NCI-H187 treated with DMSO at 0.1 percent for 48 hours (cell line): ENCODE measurements around the gene DUSP5.

Experiments
- DNase-seq: peaks from one replicate; lab custom pipeline; 2025; lab: John Stamatoyannopoulos, UW

DUSP5 gene

DNA sequence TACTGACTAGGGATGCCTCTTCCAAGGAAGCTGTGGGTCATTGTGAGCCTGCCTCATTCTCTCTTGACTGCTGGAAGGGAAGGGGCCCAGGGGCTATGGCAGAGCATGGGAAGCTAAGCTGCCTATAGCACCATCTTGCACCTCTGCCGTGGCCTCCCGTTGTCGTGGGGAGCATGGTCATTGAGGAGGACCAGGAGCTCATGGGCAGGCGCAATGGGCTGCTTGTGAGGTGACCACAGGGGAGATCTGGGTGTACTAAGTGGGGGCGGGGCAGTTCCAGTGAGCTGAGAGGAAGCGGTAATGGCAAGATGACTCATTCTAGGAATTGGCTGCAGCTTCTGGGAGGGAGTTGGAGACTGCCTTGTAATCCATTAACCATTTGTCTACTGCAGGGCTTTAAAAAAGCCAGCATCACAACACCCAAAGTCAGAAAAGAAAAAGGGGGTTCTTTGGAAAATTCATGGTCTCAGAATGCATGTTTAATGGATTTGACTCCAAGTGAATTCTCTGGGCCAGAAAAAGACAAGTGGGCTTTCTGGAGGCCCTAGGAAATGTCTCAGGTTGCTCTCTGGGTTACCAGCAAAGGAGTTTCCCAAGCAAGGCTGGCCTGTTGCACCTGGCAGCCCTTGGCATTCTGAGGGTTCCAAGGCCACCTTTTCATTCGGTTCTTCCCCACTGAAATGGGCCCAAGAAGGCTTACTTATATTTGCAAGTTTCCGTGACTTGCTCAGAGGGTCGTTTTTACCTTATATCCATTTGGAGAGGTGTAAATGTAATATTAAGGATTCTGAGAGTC is 3.6 kb downstream of the DUSP5 start:
- DNase-seq, result no peak

DNA sequence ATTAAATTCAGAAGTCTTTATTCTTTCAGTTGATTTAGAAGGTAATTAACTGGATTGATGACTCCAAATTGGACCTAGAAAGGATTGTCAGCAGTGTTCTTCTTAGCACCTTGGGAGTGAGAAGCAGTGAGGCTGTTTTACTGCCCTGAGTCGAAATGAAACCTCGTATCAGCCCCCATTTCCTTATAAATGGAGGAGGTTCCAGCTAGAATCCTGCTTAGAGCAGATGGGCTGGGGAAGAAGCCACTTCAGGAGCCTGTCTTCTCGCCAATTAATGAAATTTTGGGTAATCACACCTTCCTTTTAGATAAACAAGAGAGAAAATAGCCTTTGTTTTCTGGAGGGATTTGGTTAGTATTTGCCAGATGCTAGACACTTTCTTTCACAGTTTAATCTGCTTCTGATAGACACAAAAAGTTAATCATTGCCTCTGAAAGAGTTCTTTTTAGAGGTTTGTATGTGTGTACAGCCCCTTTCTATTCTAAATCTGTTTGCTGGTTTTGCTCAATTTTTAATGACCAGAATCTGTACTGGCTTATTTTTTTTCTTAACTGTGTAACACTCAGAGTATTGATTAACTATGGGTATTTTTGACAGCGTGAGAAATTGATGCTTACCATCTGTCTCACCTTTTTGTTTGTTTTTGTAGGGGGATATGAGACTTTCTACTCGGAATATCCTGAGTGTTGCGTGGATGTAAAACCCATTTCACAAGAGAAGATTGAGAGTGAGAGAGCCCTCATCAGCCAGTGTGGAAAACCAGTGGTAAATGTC is 4.6 kb downstream of the DUSP5 start:
- DNase-seq, result no peak

DNA sequence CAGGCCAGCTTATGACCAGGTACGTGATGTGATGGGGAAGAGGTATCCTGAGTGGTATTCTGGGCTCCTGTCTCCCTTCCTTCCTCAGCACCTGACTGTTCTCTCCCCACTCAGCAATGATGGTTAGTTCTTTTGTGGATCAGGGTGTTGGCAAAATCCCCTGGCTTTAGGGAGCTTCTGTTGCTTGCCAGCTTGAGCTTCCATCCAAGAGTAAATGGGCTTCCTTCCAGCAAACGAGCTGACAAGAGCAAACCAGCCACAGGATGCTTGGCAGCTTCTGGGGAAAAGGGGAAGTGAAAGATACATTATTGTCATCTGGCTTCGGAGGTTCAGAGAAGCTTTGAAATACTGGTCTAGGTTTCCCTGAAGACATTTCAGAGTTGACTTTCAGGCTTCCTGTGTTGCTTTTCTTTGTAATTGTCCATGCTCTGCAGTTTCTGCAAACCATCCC is 5.2 kb downstream of the DUSP5 start:
- DNase-seq, result no peak

DNA sequence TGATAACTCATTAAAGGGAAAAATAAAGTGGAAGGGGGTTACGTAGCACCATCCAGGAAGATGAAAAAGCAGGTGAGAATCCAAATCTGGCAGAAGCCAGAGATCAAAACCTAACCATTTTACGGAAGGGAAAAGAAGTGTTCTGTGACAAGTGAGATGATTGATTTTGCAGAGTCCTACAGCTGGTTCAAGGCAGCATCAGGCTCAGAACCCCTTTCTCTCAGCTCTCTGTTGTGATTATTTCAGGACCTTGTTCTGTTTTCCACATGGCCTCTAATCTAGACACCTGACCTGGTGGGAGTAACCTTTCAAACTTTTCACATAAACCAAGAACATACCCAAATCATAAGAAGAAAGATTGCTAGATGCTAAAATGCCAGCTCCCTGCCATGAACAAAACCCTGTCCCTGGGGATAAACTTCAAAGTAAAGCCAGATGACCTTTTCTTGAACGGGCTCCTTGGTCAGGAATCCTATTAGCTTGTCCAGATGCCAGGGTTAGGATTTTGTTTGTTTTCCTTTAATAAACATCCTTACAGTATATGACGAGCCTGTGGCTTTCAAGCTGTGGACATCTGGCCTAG is 5.9 kb downstream of the DUSP5 start:
- DNase-seq, result no peak

DNA sequence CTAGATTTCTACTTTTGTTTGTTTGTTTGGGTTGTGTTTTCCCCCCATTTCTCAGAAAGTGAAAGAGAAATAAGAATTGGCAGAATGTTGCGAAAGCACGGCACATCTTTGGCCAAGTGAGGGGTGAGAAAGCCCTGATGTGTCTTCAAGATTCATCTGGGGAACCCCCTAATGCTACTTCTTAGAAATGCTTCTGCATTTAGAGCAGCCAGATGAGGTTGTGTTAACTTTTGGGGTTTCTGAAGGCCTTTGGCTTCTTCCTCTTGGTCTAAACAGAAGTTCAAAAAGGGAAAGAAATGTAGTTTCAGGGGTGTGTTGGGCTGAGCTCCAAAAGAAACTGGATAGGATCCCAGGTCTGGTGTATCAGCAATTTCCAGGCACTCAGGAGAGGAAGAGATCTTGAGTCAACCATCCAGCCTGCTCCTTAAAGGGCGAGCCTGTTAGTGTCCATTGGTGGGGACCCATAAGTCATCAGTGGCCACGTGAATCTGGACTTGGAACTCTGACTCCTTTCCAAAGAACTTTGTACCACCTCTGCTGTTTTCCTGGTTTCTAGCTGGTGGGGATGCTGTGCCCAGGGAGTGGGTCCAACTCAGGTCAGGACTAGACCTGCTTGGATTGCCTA is 6.5 kb downstream of the DUSP5 start:
- no peak for DNase-seq

DNA sequence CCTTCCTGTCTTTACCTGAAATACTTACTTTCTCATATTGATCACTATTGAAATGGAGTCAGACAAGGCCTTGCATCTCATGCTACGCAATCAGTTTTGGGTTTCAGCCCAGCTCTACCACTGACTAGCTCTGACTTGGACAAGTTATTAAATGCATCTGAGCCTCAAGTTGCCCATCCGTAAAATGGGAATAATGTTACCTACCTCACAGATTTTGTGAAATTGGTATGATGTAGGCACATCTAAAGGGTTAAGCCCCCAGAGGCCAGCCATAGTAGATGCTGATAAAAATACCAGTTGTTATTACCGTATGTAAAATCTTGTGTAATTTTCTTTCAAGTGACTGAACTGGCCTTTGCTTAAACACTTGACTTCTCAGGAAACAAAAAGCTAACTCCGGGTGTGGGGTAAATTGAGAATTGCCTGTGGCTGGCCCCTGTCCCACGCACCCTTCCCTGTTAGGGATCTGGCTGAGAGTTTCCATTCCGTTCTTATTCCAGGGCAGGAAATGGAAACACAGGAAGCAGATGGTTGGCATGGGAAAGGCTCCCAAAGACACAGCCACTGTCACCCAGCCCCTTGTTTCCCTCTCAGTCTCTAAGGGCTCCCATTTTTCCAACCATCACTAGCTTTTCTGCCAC is 7.5 kb downstream of the DUSP5 start:
- DNase-seq, result no peak

DNA sequence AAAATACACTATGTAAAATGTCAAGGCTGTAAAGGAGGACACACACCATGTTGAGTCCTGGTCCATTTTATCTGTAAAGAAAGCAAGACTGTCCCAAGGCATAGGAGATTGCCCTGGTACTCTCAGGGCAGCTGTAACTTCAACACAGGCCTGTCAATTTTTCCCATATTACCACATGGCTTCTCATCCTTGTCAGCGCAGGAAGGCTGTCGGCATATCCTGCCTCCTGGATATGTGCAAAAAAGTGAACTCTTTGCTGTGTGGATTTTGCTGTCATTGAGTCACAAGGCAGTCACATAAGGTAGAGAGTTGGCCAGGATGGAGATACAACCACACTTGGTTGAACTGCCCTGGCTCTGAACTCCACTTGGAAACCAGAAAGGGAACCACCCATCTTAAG is 8.7 kb downstream of the DUSP5 start:
- DNase-seq, result no peak

DNA sequence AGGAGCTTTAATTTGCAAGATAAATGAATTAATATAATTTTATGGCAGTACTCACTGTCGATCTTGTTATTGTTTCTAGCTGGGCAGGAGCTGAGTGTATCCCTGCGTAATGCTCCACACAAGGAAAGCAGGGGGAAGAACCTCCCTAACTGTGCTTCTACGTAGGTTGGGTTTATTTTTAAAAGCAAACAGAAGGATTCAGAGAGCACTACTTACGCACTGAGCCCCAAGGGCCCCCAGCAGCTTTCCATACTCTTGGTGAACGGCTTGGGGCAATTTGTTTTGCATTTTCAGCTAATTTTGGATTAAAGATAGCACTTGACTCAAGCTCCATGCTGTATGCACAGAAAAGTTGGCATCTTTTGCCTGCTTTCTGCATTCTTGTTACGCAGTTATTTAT is 9.6 kb downstream of the DUSP5 start:
- DNase-seq, result no peak

DNA sequence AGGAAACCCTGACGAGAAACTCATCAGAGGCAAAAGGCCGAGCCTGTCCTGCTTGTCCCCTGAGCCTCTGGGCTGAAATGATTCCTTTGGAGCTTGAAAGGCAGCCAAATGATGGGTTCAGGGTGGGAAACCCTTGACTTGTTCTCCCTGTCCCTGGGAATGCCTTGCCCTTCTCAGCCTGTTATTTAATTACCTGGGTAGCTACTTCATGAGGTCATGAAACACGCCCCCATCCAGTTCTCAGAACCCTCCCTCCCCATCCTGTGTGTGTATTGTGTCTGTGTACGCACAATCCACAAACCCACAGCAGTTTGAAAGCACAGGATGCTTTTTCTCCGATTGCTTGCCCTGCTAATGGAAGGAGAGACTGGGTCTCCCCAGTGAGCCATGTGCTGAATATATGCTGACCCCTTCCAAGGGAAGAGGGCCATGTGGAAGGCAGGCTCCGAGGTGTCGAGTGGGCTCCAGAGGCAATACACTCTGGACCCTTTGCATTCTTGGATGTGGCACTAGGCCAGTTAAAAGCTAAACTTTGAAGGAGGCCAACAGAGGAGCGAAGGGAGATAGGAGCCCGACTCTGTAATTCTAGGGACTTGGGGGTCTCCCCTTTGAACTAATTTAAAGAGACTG is 10.6 kb downstream of the DUSP5 start:
- no peak for DNase-seq

DNA sequence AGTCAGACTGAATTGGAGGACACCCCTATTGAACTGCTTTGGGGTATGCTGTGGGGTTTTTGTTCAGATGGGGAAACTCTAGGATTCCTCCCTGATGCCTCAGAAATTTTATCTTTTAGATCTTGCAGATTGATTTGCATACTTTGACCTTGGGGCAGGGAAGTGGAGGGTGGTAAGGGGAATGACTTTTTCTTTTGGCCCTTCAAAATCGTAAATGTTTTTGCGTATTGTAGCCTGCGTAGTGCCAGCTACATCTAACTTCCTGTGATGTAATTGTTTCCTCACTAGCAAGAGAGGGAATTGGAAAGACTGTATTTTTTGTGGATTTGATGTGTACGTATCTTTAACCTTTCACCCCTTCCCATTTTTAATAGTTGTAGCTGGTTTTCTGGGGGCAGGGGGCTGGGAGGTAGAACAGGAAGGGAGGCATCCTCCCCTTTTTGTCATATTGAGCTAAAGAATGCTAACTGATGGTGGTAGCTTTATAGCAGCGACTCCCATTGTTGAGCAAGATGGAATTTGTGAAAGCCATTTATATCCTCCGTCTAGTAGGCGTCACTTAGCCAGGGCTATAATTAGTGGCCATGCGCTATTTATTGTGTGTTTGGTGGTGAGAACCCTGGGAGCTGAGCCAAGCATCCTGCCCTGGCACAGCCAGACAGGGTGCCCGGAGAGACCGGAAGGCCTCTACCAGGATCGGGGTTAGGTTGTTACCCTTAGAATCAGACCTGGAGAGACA is 11.3 kb downstream of the DUSP5 start:
- no peak for DNase-seq

DNA sequence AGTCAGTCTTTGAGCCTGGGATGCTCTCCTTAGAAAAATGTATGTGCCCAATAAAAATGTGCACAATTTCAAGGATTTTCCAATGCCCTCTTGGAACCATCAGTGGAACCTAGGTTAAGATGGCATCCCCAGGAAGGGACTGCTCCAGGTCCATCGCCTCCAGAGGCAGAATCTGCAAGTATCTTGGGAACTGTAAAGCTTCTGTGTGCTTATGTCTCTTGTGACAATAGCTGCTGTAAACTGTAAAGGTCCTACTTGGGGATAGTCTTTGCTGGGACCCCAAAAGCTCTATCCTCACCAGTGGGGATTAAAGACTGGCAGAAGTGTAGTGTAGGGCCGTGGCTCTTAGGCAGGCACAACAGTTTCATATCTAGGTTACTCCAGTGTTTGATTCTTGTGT is 11.9 kb downstream of the DUSP5 start:
- no peak for DNase-seq

DNA sequence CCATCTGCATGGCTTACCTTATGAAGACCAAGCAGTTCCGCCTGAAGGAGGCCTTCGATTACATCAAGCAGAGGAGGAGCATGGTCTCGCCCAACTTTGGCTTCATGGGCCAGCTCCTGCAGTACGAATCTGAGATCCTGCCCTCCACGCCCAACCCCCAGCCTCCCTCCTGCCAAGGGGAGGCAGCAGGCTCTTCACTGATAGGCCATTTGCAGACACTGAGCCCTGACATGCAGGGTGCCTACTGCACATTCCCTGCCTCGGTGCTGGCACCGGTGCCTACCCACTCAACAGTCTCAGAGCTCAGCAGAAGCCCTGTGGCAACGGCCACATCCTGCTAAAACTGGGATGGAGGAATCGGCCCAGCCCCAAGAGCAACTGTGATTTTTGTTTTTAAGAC is 12.4 kb downstream of the DUSP5 start:
- no peak for DNase-seq

DNA sequence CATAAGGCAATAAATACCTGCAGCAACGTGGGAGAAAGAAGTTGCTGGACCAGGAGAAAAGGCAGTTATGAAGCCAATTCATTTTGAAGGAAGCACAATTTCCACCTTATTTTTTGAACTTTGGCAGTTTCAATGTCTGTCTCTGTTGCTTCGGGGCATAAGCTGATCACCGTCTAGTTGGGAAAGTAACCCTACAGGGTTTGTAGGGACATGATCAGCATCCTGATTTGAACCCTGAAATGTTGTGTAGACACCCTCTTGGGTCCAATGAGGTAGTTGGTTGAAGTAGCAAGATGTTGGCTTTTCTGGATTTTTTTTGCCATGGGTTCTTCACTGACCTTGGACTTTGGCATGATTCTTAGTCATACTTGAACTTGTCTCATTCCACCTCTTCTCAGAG is 13.0 kb downstream of the DUSP5 start:
- DNase-seq, result no peak

DNA sequence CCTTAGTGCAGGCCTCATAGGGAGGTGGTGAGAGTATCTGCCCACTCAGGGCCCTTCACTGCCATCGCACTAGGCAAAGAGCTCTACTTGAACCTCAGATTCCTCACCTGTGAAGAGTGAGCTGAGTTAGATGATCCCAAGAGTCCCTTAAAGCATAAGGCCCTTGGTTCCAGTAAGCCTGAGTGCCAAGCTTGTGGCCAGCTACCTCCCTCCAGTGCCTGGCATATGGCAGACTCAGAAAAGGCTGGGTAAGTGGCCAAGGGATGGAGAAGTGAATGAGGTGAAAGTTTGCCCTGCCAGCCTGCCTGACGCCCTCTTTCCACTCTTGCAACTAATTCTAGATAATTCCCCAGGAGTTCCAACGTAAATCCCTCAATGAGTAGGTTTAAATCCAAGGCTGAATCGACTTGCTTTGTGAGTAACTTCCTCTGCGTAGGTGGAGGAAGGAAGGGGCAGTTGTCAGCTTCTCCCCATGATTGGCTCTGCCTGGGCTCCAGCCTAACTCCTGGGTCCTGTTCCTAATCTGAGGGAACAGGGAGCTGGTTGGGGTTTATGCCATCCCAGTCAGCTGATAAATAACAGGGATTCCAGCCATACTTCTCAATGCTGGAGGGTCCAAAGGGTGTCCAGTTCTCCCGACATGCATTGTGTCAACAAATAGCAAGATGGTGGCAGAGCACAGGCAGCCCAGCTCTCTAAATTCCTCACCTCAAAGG is 14.2 kb downstream of the DUSP5 start:
- DNase-seq, result no peak

DNA sequence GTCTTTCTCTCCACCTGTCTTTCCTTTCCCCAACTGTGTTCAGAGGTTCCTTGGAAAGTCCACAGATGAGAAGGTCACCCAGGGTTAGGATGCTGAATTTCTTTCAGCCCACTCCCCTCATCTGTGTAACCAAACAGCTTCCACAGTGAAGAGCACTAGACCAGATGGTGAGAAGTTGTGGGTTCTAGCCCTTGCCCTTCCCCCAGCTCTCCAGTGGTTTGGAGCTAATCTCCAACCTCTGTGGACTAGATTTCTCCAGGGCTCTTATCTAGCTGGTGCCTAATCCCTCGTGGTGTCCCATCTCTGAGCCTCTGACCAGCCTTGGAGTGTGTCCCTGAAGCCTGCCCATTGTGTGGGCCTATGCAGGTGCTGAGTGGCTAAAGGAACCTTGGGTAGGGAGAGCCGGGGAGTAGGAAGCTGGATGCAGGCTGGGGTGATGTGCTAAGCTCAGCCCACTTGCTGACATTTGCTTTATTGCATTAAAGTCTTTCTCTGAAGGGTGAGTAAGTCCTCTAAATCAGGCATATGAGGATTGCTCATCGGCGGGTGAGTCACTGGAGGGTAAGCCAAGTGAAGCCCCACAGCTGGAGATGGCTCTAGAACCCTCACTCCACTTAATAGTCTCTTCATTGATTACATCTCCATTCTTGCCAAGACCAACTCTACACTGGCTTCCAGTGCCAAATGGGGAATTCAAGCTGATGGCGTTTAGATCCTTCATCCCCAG is 14.9 kb downstream of the DUSP5 start:
- DNase-seq, result no peak

DNA sequence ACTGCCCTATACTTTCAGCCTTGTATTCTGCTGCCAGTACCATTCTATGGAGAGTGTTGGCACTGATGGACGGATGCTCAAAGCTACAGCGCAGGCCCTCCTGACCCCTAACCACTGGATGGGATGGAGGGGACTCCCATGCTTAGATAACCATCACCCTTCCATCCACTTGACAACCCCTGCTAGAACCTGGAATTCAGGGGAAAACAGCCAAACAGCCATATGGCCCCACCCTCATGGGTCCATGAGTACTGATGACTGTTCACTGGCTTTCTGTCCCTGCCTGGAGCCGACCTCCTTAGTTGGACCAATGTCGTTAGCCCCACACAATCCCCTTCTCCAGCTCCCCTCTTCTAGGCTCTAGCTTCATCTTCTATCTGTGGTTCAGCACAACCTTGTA is 16.2 kb downstream of the DUSP5 start:
- DNase-seq, result no peak

DNA sequence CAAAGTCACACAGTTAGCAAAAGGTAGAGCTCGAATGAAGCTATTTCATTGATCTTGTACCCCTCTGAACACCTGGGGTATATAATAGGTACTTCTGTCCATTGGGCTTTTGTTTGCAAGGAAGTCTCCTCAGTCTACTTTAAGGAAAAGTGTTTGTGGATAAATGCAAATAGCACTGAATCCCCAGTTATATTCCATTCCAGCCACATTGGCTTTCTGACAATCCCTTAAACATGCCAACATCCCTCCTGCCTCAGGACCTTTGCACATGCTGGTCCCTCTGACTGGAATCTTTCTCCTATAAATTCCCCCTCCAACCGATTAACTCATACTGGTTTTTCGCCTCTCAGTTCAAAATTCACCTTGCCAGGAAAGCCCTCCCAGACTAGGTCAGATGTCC is 17.1 kb downstream of the DUSP5 start:
- no peak for DNase-seq

DNA sequence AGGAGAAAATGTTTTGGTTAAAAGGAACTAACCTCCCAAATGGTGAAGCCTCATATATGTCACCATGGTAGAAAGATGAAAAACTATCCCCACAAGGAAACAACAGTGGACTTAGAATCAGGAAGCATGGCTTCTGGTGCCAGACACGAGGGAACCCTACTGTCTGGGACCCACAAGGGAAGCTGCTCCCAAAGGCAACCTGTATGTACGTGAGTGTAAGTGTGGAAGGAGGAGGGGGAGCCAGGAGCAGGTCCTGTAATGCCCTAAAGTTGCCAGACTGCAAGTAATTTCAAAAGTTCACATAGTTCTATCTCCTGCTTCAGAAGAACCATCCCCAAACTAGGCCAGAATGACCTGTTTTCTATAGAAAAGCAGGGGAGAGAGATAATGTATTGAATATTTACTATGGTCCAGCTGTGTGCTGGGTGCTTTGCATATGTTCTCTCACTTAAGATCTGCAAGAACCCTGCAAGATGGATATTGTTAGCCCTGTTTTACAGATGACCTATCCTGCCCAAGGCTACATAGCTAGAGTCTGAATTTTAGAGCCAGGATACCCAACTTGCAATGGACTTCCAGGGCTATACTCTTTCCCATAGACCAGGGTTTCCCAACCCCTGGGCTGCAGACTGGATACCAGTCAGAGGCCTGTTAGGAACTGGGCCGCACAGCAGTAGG is 19.2 kb downstream of the DUSP5 start:
- DNase-seq, result no peak

DNA sequence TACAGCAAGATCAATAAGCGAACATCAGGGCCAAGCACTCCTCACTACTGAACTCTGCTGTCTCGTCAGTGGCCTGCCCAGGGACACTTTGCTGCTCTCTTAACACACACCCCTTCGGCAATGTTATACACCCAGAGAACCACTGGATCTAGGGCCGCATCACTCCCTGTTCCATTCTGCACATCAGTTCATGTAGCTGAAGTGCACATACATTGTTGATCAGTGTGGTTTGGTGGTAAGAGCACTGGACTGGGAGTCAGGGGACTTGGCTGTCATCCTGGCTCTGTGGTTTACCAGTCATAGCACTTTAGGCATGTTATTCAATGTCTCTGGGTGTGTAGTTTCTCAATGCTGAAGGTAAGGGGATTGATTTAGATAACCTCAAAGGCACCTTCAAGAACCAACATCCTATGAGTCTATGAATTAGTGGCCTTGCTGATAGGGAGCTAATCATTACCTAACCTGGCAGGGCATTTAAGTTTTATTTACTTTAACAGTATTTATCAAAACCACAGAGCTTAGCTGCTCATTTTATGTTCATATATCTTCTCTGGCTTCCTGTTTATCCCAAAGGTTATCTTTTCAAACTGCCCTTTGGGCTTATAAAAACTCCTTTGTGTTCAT is 24.8 kb downstream of the DUSP5 start:
- no peak for DNase-seq
